ACHN (cell line): ENCODE data around the gene SPINT4.
"Not testable (repeated sequence)": the region's sequence is repeated elsewhere in the genome, so short reads cannot be mapped to it uniquely, and the experiment has no call there.

Experiments used
- DNase-seq: peaks from one replicate; pipeline ENCODE4 v3.0.0-alpha.2; 2015
- in situ Hi-C: cut with HindIII; loops from 2 replicates; pipeline ENCODE4 v1.10.0; 2017; ENCODE audit warnings: low sequenced_read_pairs, low pct_ligation_motif_present, low pct_unique_long_range_greater_than_20kb

Gene SPINT4

DNA sequence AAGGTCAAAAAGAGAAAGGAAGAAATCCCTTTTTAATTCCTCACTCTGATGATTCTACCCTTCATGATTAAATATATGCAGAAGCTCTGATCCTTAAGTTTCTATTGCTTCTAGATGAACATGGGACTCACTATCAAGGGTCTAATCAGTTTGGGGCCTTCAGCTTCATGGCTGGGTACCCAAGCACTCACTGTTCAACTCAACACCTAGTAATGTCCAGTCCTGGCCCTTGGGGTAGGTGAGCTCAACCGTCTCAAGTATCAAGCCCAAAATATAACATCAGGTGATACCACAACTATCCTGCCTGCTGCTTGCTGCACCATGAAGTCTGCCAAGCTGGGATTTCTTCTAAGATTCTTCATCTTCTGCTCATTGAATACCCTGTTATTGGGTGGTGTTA lies at the start of gene SPINT4:
Gene SPINT4 (plus strand): TSS at position 301 of the 400 bp plus-strand sequence. CDS start 21 bp downstream, at position 322.
- in situ Hi-C loops = no loop called here
- DNase-seq = no peak

DNA sequence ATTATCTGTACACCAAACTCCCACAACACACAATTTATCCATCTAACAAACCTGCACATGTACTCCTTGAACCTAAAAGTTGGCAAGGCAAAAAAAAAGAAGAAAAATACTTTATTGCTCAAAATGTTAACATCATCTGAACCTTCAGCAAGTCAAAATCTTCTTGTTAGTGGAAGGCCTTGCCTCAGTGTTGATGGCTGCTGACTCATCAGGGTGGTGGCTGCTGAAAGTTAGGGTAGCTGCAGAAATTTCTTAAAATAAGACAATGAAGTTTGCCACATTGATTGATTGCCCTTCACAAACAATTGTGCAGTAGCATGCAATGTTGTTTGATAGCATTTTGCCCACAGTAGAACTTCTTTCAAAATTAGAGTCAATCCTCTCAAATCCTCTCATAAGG lies 49.4 kb upstream of the SPINT4 start:
- in situ Hi-C loops = no loop called here
- DNase-seq = no peak

DNA sequence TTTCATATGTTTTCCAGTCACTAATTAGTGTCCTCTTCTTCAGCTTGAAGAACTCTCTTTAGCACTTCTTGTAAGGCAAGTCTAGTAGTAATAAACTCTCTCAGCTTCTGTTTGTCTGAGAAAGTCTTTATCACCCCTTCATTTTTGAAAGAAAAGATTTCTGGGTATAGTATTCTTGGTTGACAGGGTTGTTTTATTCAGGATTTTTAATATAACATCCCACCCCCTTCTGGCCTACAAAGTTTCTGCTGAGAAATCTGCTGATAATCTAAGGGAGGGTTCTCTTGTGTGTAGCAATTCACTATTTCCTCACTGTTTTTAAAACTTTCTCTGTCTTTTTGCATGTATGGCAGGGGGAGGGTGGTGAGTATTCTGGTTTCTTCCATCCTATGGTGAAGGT lies 42.5 kb upstream of the SPINT4 start:
- in situ Hi-C loops = no loop called here

DNA sequence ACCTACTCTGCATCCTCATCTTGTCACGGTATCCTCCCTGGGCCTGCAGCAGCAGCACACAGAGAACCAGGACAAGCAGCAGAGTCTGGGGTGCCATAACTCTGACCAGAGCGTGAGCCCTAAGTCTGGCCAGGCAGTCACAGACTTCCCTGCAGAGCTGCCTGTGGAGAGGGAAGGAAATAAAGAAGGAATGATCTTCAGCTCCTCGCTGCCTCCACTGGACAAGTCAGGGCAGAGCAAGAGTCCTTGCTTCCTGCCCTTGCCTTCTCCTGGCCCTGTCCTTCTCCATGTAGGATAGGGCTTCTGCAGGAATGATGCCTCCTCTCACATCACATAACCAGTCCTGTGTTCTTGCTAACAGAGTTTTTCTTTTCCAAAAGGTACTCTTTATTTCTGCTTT lies 36.3 kb upstream of the SPINT4 start:
- in situ Hi-C loops = no loop called here

More for the DNA sequence above, 42.5 kb upstream of the SPINT4 start:
- DNase-seq = no peak

DNA sequence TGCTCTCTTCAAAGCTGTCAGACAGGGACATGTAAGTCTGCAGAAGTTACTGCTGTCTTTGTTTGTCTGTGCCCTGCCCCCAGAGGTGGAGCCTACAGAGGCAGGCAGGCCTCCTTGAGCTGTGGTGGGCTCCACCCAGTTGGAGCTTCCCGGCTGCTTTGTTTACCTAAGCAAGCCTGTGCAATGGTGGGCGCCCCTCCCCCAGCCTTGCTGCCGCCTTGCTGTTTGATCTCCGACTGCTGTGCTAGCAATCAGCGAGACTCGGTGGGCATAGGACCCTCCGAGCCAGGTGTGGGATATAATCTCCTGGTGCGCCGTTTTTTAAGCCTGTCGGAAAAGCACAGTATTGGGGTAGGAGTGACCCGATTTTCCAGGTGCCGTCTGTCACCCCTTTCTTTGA lies 28.8 kb upstream of the SPINT4 start:
- in situ Hi-C loops, DNase-seq: not testable (repeated sequence)

More for the DNA sequence above, 36.3 kb upstream of the SPINT4 start:
- DNase-seq = peak; percentile 20

DNA sequence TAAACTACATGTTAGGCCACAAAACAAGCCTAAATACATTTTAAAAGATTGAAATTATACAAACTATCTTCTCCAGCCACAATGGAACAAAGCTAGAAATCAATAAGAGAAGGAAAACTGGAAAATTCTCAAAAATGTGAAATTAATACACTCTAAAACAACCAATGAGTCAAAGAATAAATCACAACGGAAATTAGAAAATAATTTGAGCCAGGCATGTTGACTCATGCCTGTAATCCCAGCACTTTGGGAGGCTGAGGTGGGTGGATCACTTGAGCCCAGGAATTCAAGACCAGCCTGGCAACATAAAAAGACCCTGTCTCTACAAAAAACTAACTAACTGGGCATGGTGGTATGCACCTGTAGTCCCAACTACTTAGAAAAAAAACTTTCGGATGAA lies 26.7 kb upstream of the SPINT4 start:
- DNase-seq = no peak
- in situ Hi-C loops = no loop called here

DNA sequence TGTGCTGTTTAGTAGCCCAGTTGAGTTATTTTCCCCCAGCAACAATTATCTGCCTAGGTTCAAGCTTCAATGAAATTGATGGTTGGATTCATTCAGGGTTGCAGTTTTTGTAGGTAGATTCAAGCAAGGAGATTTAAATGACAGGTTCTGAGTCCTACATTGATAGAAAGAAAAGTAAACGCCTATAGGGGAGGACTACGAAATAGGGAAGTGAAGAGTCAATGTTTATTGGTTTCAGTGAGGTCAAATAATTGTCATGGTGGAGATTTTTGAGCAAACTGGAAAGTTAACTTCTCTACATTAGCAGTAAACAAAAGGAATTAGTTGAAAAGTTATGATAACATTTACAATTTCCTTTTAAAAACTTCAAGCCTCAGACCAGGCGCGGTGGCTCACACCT lies 21.0 kb upstream of the SPINT4 start:
- in situ Hi-C loops = no loop called here
- DNase-seq = no peak

DNA sequence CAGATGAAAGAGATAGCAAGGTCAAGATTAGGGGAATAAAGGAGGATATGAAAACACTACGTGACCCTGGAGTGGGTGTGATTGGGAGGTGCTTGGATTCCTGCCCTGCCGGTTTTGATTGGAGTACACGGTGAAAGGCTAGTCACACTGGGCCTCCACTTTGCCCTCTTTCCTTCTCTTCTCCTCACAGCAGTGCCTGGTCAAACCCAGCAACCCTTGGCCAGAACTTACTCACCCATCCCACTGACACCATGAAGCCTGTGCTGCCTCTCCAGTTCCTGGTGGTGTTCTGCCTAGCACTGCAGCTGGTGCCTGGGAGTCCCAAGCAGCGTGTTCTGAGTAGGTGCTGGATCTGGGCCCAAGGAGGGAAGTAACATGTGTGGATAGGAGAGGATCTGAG lies 20.3 kb upstream of the SPINT4 start, which contains the start of gene WFDC13:
Gene WFDC13 (plus strand): TSS at position 166 of the 400 bp plus-strand sequence. CDS start 86 bp downstream, at position 252.
- DNase-seq = no peak
- in situ Hi-C loops = no loop called here

DNA sequence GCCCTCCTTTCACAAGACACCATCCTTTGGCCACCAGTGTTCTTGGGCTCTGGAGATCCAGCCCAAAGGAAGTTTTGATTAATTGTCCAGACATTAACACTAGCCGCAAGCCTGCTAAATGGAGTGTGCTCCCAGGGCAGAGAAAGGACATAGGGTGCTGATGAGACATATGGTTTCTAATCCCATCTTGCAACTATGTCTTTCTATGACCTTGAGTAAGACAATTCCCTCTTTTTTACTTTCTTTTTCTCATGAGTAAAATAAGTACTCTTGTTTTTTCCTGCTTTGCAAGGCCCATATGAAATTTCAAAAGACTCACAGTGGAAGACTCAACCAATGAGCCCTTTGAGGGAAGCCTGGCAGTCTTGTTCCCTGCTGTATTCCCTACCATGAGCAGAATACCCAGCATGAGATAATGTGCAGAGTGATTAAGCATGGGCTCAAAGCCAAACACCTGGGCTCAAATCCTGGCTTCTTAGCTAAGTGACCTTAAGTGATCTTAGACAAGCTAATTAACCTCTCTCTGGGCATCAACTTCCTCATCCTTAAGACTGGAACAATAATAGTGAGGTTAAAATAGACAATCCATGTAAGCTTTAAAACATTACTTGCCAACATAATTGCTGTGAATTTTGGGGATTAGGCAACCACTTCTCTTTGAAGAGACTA lies 17.0 kb upstream of the SPINT4 start, which contains the start of gene WFDC10B:
Gene WFDC10B (minus strand): TSS at position 51 of the 669 bp plus-strand sequence. CDS start 19,027 bp downstream, outside the sequence.
- DNase-seq = no peak
- in situ Hi-C loops = no loop called here

DNA sequence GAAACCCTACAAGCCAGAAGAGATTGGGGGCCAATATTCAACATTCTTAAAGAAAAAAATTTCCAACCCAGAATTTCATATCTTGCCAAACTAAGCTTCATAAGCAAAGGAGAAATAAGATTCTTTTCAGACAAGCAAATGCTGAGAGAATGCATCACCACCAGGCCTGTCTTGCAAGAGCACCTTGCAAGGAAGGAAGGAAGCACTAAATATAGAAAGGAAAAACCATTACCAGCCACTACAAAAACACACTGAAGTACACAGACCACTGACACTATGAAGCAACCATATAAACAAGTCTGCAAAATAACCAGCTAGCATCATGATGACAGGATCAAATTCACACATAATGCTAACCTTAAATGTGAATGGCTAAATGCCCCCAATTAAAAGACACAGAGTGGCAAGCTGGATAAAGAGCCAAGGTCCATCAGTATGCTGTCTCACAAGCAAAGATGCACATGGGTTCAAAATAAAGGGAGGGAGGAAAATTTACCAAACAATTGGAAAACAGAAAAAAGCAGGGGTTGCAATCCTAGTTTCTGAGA lies 5.9 kb upstream of the SPINT4 start:
- DNase-seq, in situ Hi-C loops: not testable (repeated sequence)

DNA sequence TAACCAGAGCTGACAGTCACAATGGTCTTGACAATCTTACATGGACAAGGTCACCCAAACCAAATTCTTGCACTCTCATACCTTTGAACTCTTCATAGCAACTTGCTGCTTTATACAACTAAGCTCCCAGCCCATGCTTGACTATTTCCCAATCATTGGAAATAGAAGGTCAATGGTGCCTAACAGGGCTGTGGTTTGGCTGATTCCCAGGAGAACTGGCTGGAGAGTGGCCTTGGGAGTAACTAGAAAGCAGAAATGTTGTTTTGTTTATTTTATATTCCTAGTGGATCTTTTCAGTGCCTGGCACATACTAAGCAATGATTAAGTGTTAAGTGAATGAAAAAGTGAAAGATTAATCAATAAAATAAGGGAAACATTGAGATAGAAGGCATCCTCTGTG lies 3.0 kb downstream of the SPINT4 start:
- in situ Hi-C loops = no loop called here
- DNase-seq = no peak

DNA sequence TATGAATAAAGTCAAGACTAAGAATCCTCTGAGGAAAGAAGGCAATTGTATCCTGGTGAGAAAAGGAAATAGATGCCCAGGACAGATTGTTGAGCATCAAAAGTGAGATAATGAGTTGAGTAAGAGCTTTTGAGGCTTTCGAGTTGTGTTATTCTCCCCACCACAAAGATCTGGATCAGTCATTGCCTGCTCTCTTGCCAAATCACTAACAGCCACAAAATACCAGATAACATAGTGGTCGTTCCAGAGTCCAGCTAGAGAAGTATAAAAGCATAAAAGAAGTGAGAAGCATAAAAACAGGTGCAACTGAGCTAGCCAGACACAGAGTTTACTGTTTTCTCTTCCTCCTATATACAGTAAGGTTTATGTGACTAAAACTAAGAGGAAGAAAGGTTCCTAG lies 4.9 kb downstream of the SPINT4 start:
- DNase-seq = no peak
- in situ Hi-C loops = no loop called here

DNA sequence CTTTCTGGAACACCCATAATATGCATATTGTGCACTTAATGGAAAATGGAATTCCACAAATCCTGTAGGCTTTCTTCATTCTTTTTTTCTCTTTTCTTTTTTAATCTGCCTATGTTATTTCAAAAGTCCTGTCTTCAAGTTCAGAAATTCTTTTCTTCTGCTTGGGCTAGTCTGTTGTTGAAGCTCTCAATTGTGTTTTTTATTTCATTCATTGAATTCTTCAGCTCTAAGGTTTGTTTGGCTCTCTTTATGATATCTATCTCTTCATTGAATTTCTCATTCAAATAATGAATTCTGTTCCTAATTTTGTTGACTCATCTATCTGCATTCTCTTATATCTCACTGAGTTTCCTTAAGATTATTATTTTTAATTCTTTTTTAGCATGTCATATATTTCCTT lies 10.1 kb downstream of the SPINT4 start:
- no peak for DNase-seq
- in situ Hi-C loops = no loop called here

DNA sequence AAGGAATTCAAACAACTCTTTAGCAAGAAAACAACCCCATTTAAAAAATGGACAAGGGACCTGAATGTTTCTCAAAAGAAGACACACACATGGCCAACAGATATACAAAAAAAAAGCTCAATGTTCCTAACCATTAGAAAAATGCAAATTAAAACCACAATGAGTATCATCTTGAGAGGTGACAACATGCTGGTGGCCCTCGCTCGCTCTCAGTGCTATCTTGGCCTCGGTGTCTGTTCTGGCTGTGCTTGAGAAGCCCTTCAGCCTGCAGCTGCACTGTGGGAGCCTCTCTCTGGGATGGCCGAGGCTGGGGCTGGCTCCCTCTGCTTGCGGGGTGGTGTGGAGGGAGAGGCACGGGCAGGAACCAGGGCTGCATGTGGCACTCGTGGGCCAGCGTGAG lies 13.4 kb downstream of the SPINT4 start:
- in situ Hi-C loops = no loop called here
- DNase-seq = no peak

DNA sequence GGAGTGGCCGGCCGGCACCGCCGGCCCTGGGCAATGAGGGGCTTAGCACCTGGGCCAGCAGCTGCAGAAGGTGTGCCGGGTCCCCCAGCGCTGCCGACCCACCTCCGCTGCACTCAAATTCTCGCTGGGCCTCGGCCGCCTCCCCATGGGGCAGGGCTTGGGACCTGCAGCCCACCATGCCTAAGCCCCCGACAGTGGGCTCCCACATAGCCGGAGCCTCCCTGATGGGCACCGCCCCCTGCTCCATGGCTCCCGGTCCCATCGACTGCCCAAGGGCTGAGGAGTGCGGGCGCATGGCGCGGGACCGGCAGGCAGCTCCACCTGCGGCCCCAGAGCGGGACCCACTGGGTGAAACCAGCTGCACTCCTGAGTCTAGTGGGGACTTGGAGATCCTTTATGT lies 13.8 kb downstream of the SPINT4 start:
- in situ Hi-C loops = no loop called here
- DNase-seq = no peak

DNA sequence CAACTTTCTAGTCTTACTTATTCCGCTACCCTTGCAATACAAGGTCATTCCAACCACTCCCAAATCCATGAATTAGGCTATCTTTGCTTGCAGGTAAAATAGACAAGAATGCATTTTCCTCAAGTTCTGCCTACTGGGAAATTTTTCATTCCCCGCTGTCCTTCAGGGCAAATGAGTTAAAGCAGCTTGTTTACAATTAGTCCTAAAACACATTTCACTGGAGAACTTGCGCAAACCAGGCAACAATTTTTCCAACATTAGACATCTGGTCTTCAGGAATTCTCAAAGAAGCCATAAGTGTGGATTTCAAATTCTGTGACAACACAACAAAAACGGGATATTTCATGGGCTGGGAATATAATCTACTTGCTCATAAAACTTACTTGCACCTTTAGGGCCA lies 20.4 kb downstream of the SPINT4 start:
- DNase-seq = no peak
- in situ Hi-C loops = no loop called here

DNA sequence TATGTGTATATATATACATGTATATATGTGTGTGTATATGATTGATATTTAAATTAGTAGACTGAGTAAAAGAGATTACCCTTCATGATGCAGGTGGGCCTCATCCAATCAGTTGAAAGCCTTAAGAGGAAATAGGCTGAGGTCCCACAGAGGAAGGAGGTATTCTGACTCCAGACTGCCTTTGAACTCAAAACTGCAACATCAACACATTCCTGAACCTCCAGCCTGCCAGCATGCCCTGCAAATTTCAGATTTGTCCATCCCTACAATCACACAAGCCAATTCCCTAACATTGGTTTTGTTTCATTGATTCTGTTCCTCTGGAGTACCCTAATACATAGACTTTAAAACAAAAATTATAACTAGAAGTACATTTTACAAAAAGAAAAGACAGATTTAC lies 22.9 kb downstream of the SPINT4 start:
- DNase-seq = no peak
- in situ Hi-C loops = no loop called here

DNA sequence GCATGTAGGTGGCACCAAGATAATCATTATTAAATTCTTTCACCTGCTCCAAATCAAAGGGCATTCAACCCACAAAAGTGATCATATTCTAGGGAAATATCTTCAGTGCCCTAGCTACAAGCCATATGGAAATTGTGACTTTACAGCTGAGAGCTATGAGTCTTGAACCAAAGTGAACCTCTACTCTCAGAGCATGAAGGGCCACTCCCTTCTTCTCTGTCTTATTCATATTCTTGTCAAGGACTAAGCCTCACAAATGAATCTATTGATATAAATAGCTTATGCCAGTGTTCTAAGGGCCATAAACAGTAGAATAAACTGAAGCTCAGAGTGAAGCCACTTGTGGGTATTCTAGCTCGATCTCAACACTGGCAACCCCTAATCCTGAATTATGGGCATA lies 29.6 kb downstream of the SPINT4 start:
- DNase-seq = no peak
- in situ Hi-C loops = no loop called here

DNA sequence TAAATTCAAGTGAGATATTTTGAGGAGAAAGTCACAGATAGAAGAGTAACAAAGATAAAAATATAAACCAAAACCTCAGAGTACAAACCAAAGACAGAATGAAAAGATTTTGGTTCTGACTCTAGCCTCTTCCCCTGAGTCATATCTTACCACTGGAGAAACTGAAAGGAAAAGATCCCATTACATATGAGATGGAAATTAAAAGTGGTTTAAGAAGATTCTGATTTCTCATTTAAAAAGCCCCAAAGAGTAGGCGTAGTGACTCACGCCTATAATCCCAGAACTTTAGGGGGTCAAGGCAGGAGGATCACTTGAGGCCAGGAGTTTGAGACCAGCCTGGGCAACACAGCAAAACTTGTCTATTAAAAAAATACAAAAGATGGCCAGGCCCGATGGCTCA lies 30.6 kb downstream of the SPINT4 start:
- in situ Hi-C loops = no loop called here
- DNase-seq = no peak

DNA sequence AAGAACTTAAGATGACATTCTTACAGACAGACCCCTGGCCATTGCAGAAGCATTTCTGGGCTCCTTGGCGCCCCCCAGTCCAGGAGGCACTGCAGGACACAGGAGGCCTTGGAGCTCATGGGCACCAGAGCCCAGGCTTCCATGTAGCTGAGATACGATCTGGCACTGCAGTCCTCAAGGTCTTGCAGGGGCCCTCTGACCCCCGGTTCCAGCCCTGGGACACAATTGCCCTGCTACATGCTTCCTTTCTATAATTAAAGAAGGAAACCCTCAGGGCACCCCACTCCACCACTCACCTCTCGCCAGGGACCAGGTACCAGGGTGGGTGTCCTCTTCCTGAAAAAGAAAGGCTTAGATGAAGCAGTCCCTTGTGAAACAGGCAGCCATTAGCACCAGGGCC lies 35.9 kb downstream of the SPINT4 start:
- no peak for DNase-seq
- in situ Hi-C loops = no loop called here
